HG03045 (cell line): ENCODE measurements around the gene DNAL1.
"Not testable (repeated sequence)": the region's sequence is repeated elsewhere in the genome, so short reads cannot be mapped to it uniquely, and the experiment has no call there.

Experiments
- ATAC-seq: cut with Tn5 transposase; IDR thresholded peaks from one replicate; pipeline ENCODE4 v1.9.1; 2021; ENCODE audit warnings: mild to moderate bottlenecking, moderate library complexity; ENCODE audit not compliant: unreplicated experiment

DNAL1 gene

GRCh38 chr14:73644531-73645247 is at the start of gene DNAL1:
TSS of gene DNAL1 (plus strand) at chr14:73644986. CDS start at chr14:73645040, 54 bp downstream.
- ATAC-seq = peak; percentile 97

GRCh38 chr14:73599499-73599898 is 45.3 kb upstream of the DNAL1 start:
- ATAC-seq = no peak

- ATAC-seq = no peak
These were observed 41.8 kb upstream of the DNAL1 start for GRCh38 chr14:73602994-73603393.

- no peak for ATAC-seq
These were observed 38.5 kb upstream of the DNAL1 start for GRCh38 chr14:73606271-73606670.

GRCh38 chr14:73607241-73607640 is 37.5 kb upstream of the DNAL1 start:
- no peak for ATAC-seq

GRCh38 chr14:73610687-73611086 is 34.1 kb upstream of the DNAL1 start:
- ATAC-seq = no peak

GRCh38 chr14:73612339-73613045 is 32.3 kb upstream of the DNAL1 start, which contains the start of gene ACOT6:
TSS of gene ACOT6 (plus strand) at chr14:73612517. CDS start at chr14:73612572, 55 bp downstream.
- peak; percentile 76 for ATAC-seq

GRCh38 chr14:73613046-73613383 is 31.8 kb upstream of the DNAL1 start:
- no peak for ATAC-seq

- no peak for ATAC-seq
These were observed 31.3 kb upstream of the DNAL1 start for GRCh38 chr14:73613419-73613963.

- no peak for ATAC-seq
These were observed 28.0 kb upstream of the DNAL1 start for GRCh38 chr14:73616831-73617230.

- no peak for ATAC-seq
These were observed 25.3 kb upstream of the DNAL1 start for GRCh38 chr14:73619524-73619923.

- no peak for ATAC-seq
These were observed 24.5 kb upstream of the DNAL1 start for GRCh38 chr14:73620268-73620667.

GRCh38 chr14:73623504-73624054 is 21.2 kb upstream of the DNAL1 start:
- ATAC-seq = no peak

GRCh38 chr14:73625706-73626105 is 19.1 kb upstream of the DNAL1 start:
- no peak for ATAC-seq

- no peak for ATAC-seq
These were observed 17.6 kb upstream of the DNAL1 start for GRCh38 chr14:73627151-73627558.

- no peak for ATAC-seq
These were observed 14.6 kb upstream of the DNAL1 start for GRCh38 chr14:73630009-73630780.

- ATAC-seq = no peak
These were observed 11.4 kb upstream of the DNAL1 start for GRCh38 chr14:73633116-73634010.

- ATAC-seq = no peak
These were observed 10.6 kb upstream of the DNAL1 start for GRCh38 chr14:73634011-73634833.

- ATAC-seq = not testable (repeated sequence)
These were observed 8.4 kb upstream of the DNAL1 start for GRCh38 chr14:73636355-73636754.
